Stimulated activated CD4-positive, alpha-beta T cell treated with anti-CD3 and anti-CD28 coated beads, Interleukin-15, amount 100 ng/mL, for 48 hours (primary cell): ENCODE measurements around the gene UTS2B.
"Not testable (repeated sequence)": the region's sequence is repeated elsewhere in the genome, so short reads cannot be mapped to it uniquely, and the experiment has no call there.

Experiments used
- DNase-seq, 2 donors: peaks; one replicate each; pipeline ENCODE4 v3.0.0-alpha.2; 2020; ENCODE audit warnings: low read depth in 2 of 2

UTS2B gene

DNA sequence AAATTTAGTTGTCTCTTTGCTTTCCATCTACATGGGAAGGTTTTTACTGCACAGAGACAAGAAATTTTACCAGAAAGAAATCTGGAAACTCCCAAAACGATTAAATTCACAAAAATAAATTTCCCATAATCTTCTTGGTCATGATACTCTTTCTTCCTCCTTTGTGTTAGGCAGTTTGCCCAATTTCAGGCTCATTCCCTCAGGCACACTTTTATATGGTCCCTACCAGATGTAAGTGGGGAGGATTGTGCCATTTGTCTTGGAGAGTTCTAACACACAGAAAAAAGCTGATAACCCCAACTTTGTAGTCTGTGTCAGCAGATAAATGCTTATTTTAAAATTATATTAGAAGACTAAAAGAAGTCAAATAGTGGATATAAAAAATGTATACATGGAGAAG is 50.2 kb downstream of the UTS2B start:
- no peak for DNase-seq

- no peak for DNase-seq
Observed at GRCh38 chr3:191275751-191276150, 54.6 kb downstream of the UTS2B start.

DNA sequence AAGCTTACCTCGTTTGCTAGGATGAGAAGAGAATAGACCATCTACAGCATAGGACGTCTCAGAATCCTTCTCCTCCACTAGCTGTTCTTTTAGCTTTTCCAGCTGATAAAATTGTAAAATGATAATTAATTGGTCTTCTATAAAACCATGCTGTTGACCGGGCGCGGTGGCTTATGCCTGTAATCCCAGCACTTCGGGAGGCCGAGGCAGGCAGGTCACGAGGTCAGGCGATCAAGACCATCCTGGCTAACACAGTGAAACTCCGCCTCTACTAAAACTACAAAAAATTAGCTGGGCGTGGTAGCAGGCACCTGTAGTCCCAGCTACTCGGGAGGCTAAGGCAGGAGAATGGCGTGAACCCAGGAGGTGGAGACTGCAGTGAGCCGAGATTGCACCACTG is 55.1 kb downstream of the UTS2B start:
- DNase-seq = not testable (repeated sequence)

GRCh38 chr3:191269289-191270085 is 60.8 kb downstream of the UTS2B start:
- DNase-seq = no peak

GRCh38 chr3:191268737-191269136 is 61.6 kb downstream of the UTS2B start:
- DNase-seq = no peak

DNA sequence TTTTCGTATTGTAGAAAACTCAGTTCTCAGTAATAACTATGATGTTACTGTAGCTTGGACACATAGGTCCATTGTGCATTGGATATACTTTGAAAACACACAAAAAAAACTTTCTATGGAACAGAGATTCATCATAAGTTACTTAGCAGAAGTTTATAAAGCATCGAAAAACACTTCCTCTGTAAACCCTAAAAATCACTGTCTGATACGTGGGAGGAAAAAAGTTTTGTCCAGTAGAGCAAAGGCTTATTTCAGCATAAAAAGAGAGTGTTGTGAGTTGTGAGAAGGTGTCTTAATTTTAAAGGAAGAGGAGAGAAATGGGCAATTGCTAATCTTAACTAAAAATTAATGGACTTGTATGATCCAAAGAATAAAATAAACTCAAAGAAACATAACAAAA is 66.5 kb downstream of the UTS2B start:
- DNase-seq = no peak

DNA sequence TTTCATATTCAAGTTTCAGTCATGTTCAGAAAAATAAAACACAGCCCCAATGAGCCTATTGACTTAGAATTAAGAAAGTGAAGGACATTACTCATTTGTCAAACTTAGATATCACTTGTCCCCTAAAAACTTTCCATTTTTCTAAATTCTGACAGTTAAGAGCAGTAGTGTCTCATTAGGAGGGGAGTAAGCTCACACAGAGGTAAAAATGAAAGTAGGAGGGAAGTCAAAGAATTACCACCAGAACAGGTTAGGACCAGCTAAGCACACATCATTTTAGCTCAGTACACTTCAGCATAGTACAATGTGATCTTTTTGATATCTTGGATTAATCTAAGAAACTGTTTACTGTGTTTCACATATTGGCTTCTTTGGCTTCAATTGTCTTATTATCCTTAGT is 67.0 kb downstream of the UTS2B start:
- DNase-seq = no peak

GRCh38 chr3:191262650-191263049 is 67.7 kb downstream of the UTS2B start:
- DNase-seq = no peak

- no peak for DNase-seq
Observed at GRCh38 chr3:191261304-191261638, 69.1 kb downstream of the UTS2B start.

DNA sequence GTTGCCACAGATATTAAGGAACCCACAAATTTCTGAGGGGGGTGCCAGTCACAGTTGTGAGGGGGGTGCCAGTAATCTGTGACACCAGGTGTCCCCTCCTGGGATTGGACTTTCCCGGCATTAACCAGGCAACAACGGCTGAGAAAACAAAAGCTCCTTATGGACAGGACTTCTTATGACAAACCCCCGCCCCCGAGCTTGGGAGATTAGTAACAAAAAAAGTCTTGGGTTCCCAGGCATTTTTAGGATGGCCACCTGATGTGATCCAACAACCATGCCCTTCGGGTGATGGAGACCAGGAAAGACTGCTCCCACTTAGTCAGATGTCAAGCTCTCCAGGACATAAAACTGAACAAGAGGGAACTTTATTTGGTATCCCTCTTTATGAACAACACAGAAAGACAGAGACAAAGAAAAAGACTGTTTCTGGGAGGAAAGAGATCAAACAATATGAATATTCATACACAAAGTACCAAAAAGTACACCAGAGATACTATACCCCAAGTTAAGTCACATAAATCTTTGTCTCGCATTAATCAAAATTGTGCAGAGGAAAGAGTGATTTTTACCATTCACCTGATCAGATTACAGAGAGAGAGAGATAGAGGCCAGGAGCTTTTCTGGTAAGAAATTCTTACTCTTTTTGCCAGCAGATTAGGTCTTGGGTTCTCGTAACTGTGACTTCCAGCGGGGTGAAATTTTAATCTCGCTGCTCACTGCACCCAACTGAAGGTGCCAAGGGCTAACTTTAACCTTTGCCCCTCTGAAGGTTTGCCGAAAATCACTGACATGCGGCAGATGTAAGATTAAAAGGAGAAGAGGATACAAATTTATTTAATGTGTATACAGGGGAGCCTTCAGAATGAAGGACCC is 69.7 kb downstream of the UTS2B start:
- DNase-seq = no peak

DNA sequence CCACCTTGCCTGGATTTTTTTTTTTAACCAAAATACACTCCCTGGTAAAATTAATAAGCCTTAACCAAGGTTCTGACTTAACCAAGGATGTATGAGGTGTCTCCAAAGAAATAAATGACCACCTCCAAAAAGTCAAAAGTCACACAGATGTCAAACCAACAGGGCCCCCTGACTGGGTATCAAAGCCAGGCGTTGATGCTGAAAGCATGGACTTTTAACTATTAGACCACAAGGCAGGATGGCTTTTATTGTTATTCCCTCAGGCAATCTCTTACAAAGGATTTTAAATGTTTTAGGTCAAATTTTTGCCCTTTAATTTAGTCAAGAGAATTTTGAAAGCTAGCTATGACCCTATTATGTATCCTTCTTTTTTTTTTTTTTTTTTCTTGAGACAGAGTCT is 70.8 kb downstream of the UTS2B start:
- DNase-seq = no peak

DNA sequence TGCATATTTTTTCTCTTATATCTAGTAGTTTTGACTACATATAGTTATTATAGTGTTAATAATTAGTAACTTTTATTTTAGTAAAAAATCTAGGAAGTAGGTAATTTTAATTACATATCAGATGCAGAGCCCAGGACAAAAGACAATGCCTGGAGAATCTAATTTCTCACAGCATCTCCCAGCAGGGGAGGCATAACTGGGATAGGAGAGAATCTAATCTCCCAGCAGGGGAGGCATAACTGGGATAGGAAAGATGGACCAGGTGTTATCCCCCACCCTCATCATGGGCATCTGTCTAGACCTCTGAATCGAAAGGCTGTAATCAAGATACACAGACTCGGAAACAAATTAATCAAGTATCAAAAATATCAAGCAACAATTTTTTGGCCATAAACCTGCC is 73.0 kb downstream of the UTS2B start:
- DNase-seq = no peak

DNA sequence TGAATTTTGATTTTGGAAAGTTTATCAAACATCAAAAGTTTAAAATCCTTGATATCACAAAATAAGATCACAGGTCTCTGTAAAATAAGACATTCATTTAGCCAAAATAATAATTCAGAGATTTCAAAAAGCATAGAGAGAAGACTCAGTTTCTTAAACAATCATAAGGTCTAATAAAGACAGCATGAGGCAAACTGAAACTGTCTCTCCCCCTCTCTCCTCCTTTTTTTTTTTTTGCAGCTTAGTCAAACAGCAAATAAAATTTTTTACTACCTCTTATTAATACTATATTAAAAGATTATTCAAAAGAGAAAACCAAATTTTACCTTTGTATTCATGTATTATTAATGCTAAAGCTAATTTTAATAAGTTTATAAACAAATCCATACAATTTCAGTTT is 73.9 kb downstream of the UTS2B start:
- no peak for DNase-seq

DNA sequence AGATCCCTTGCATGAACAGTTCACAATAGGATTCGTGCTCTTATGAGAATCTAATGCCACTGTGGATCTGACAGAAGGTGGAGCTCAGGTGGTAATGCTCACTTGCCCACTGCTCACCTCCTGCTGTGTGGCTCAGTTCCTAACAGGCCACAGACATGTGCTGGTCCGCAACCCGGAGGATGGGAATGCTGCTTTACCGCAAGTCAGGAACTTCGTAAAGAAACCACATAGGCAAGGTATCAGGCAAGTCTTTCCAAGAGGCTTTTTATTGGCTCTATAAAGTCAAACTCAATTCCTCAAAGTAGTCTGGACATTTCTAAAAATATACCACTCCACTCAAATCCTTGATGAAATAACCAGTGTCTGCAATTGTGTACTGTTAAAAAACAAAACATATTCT is 75.2 kb downstream of the UTS2B start:
- no peak for DNase-seq

DNA sequence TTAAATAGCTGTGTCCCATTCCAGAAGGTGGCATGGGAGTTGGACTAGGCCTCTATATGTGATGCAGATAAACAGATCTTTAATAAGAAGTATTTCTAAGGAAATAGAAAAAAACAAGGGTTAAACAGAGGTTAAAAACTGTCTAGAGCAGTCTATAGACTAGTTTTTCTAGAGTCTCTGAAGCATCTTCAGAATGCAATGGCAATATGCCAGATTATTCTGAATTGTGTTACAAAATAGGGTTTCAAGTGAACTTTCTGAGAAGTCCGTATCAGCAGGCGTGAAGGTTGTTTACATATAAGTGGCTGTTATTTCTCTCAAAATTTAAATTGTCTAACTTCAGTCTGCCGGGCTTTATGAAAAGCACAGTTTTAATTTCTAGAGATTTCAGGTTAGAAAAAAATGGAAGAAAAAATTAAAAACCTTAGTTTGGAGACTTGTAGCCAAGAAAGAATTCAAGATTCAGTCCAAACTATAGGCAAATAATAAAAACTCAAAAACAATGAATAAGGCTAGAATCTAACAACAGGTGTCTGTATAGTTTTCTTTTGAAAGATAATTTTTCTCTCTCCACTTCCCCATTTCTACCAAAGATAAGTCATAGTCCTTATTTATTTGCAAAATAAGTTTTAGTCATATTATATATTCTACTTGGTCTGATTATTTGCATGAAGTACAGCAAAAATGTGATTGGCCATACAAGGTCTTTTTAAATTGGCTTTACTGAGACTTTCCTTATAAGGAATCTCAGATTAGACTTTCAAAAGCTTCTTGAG is 76.0 kb downstream of the UTS2B start:
- no peak for DNase-seq

- no peak for DNase-seq
Observed at GRCh38 chr3:191253089-191253799, 77.1 kb downstream of the UTS2B start.

GRCh38 chr3:191246630-191247029 is 83.7 kb downstream of the UTS2B start:
- no peak for DNase-seq

DNA sequence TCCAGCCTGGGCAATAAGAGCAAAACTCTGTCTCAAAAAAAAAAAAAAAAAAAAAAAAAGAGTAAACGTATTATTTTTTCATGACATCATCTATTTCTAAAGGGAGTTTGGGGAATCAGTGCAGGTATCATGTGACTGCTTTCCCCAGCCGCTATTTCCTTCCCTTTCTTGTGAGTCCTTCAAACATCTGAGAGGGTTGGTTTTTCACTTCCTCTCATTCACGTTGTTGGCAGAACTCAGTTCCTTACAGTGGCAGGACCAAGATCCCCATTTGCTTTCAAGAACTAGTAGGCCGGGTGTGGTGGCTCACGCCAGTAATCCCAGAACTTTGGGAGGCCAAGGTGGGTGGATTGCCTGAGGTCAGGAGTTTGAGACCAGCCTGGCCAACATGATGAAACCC is 84.3 kb downstream of the UTS2B start:
- DNase-seq = not testable (repeated sequence)

GRCh38 chr3:191244242-191244867 is 86.0 kb downstream of the UTS2B start:
- DNase-seq = no peak

DNA sequence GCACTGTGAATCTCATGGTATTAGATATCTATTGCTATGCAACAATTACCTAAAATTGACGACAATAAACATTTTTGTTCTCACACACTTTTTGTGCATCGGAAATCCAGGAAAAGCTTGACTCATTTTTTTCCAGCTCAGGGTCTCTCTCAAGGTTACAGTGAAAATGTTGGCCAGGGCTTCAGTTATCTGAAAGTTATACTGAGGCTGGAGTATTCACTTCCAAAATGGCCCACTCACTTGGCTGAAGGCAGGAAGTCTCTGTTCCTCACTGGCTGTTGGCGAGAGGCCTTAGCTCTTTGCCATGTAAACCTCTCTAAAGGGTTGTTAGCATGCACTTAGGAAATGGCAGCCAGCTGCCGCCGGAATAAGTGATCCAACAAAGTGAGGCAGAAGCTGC is 89.8 kb downstream of the UTS2B start:
- no peak for DNase-seq

- no peak for DNase-seq
Observed at GRCh38 chr3:191239407-191240031, 90.8 kb downstream of the UTS2B start.
